HG02759 (cell line): Measurements from ENCODE around the gene DYNLT5.
A peak's percentile ranks its signal among the peaks of the same experiment; 100 is the strongest.
"Not testable (repeated sequence)": the region's sequence is repeated elsewhere in the genome, so short reads cannot be mapped to it uniquely, and the experiment has no call there.

Experiments
- ATAC-seq: cut with Tn5 transposase; IDR thresholded peaks from one replicate; pipeline ENCODE4 v1.9.1; 2021; ENCODE audit warnings: mild to moderate bottlenecking, moderate library complexity; ENCODE audit not compliant: unreplicated experiment

The DYNLT5 gene

GRCh38 chr1:66787641-66788040, 35.4 kb downstream of the DYNLT5 start:
- ATAC-seq, result no peak

GRCh38 chr1:66788231-66788939, 36.1 kb downstream of the DYNLT5 start:
- ATAC-seq, result peak; percentile 94

- ATAC-seq, result no peak
Observed at GRCh38 chr1:66791621-66792610, 39.7 kb downstream of the DYNLT5 start.

- ATAC-seq, result not testable (repeated sequence)
Observed at GRCh38 chr1:66795839-66796238, 43.6 kb downstream of the DYNLT5 start.

- no peak for ATAC-seq
Observed at GRCh38 chr1:66809245-66809644, 57.0 kb downstream of the DYNLT5 start.

GRCh38 chr1:66809736-66810326, 57.6 kb downstream of the DYNLT5 start:
- ATAC-seq, result no peak

- no peak for ATAC-seq
Observed at GRCh38 chr1:66824771-66825170, 72.5 kb downstream of the DYNLT5 start.
